Activated CD8-positive, alpha-beta T cell treated with anti-CD3 and anti-CD28 coated beads for 36 hours (primary cell): ENCODE results near the gene MZT2B. TPM values are rescaled to one million over a fixed set of nuclear protein-coding genes. Genes with fewer than 3 reads are reported as not detected.
"Not testable (repeated sequence)": the region's sequence is repeated elsewhere in the genome, so short reads cannot be mapped to it uniquely, and the experiment has no call there.

Experiments
- ATAC-seq: fragments of 200-7000 bp; cut with Tn5 transposase; one replicate; pipeline ENCODE4 v1.10.0; 2021; ENCODE audit warnings: mild to moderate bottlenecking, moderate library complexity
- CTCF ChIA-PET: fragments of 350-600 bp; sonication (Branson Sonifier 250); formaldehyde crosslinking; loops from one replicate; lab custom pipeline; 2021; ENCODE audit warnings: antibody characterized with exemption; lab: Charles Lee
- POLR2A ChIA-PET: fragments of 350-600 bp; sonication (Branson Sonifier 250); formaldehyde crosslinking; loops from one replicate; lab custom pipeline; 2021; ENCODE audit warnings: antibody characterized with exemption; lab: Charles Lee
- DNase-seq: peaks from one replicate; pipeline ENCODE4 v3.0.0-alpha.2; 2020
- H3K27ac Mint-ChIP-seq: one replicate; pipeline ENCODE4 v1.8.0; 2021; ENCODE audit warnings: mild to moderate bottlenecking, mixed read lengths
- H3K27me3 Mint-ChIP-seq: one replicate; pipeline ENCODE4 v1.8.0; 2021; ENCODE audit warnings: mixed read lengths
- H3K36me3 Mint-ChIP-seq: one replicate; pipeline ENCODE4 v1.8.0; 2021; ENCODE audit warnings: low read depth, mixed read lengths
- H3K4me1 Mint-ChIP-seq: one replicate; pipeline ENCODE4 v1.8.0; 2021; ENCODE audit warnings: low read depth, mixed read lengths
- H3K4me3 Mint-ChIP-seq: one replicate; pipeline ENCODE4 v1.8.0; 2021; ENCODE audit warnings: mild to moderate bottlenecking, moderate library complexity, mixed read lengths
- H3K9me3 Mint-ChIP-seq: one replicate; pipeline ENCODE4 v1.8.0; 2021; ENCODE audit warnings: mixed read lengths
- CTCF ChIP-seq: fragments of 200-600 bp; IDR thresholded peaks from one replicate; pipeline ENCODE4 v1.8.0; 2022; ENCODE audit warnings: antibody characterized with exemption, mild to moderate bottlenecking
- intact Hi-C: fragments of 100-400 bp; cut with micrococcal nuclease; formaldehyde crosslinking; loops from one replicate; pipeline ENCODE4 v1.10.0; 2022
- total RNA-seq, 2 experiments: library from RNA; stranded (reverse); gene quantifications; one replicate each; pipeline ENCODE4 v1.2.3, GENCODE V29; 2021

MZT2B gene
- total RNA-seq, 2 experiments from 2014 or later: 390 to 402 TPM

DNA sequence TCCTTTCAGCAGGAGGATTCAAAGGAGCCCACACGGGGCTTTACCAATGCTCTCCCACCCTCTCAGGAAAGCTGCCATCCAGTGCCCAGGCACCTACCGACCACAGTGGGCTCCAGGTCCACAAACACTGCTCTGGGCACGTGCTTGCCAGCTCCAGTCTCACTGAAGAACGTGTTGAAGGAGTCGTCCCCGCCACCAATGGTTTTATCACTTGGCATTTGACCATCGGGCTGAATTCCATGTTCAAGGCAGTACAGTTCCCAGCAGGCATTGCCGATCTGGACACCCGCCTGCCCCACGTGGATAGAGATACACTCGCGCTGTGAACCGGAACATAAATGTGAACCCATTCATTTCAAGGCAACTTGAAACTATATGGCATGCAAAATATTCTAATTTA is 14.0 kb downstream of the MZT2B start:
- DNase-seq, H3K9me3 Mint-ChIP-seq, POLR2A ChIA-PET, H3K4me3 Mint-ChIP-seq, intact Hi-C loops, H3K27me3 Mint-ChIP-seq, H3K36me3 Mint-ChIP-seq, CTCF ChIA-PET, H3K4me1 Mint-ChIP-seq, ATAC-seq, H3K27ac Mint-ChIP-seq: not testable (repeated sequence)

GRCh38 chr2:130198343-130198742 is 16.3 kb downstream of the MZT2B start, which contains the start of gene TUBA3E:
TUBA3E (minus strand) TSS chr2:130198439; CDS start chr2:130198360, 79 bp downstream.
- ChIA-PET CTCF (no interaction called here), POLR2A (no interaction called here)
- Mint-ChIP-seq H3K9me3 (no peaks in the 10 kb centered on the region), H3K27ac (no peak within 1 kb of the TSS), H3K4me1 (no peaks in the 10 kb centered on the region), H3K4me3 (no peak within 1 kb of the TSS), H3K36me3 (no peaks in the 10 kb centered on the region), H3K27me3 (peaks cover 1% of the 10 kb centered on the region)
- no peak for ATAC-seq
- DNase-seq: no peak
- intact Hi-C loops: no loop called here
- no peak for TF ChIP-seq CTCF

DNA sequence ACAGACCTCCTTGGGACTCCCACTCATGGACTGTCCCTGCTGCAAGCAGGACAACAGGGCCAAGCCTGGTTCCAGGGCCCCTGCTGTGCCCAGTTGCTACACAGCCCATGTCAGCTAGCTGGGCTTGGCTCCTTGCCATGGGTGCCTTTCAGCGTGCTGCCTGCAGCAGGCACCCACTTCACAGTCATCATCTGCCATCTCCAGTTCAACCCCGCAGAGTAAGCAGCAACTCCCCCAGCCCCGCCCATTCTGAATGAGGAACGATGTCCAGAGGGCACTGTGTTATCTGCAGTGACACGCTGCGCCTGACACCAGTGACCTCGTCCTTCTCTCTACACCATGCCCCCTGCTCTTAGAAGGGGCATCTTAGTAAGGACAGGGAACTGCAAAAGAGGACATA is 20.5 kb downstream of the MZT2B start:
- ATAC-seq, DNase-seq, H3K4me1 Mint-ChIP-seq, POLR2A ChIA-PET, intact Hi-C loops, H3K9me3 Mint-ChIP-seq, CTCF ChIA-PET, H3K27me3 Mint-ChIP-seq, H3K27ac Mint-ChIP-seq, H3K36me3 Mint-ChIP-seq, H3K4me3 Mint-ChIP-seq: not testable (repeated sequence)

- H3K4me3 Mint-ChIP-seq, ATAC-seq, H3K36me3 Mint-ChIP-seq, CTCF ChIA-PET, H3K27ac Mint-ChIP-seq, POLR2A ChIA-PET, H3K9me3 Mint-ChIP-seq, H3K27me3 Mint-ChIP-seq, H3K4me1 Mint-ChIP-seq, DNase-seq, intact Hi-C loops: not testable (repeated sequence)
Measured at GRCh38 chr2:130203150-130203549, 21.1 kb downstream of the MZT2B start.

- ATAC-seq, H3K27ac Mint-ChIP-seq, intact Hi-C loops, H3K4me1 Mint-ChIP-seq, DNase-seq, H3K27me3 Mint-ChIP-seq, H3K9me3 Mint-ChIP-seq, H3K4me3 Mint-ChIP-seq, POLR2A ChIA-PET, H3K36me3 Mint-ChIP-seq, CTCF ChIA-PET: not testable (repeated sequence)
Measured at GRCh38 chr2:130207051-130207450, 25.0 kb downstream of the MZT2B start.

- H3K27me3 Mint-ChIP-seq: peaks cover 24% of the 10 kb centered on the region
- intact Hi-C loops, ATAC-seq, DNase-seq, H3K9me3 Mint-ChIP-seq, H3K27ac Mint-ChIP-seq, H3K4me3 Mint-ChIP-seq, H3K36me3 Mint-ChIP-seq, H3K4me1 Mint-ChIP-seq, POLR2A ChIA-PET, CTCF ChIA-PET: not testable (repeated sequence)
Measured at GRCh38 chr2:130219147-130219546, 37.1 kb downstream of the MZT2B start.

- H3K9me3 Mint-ChIP-seq, H3K4me3 Mint-ChIP-seq, CTCF ChIA-PET, H3K36me3 Mint-ChIP-seq, H3K27ac Mint-ChIP-seq, POLR2A ChIA-PET, ATAC-seq, DNase-seq, H3K4me1 Mint-ChIP-seq, intact Hi-C loops: not testable (repeated sequence)
- H3K27me3 Mint-ChIP-seq: peaks cover 20% of the 10 kb centered on the region
Measured at GRCh38 chr2:130220505-130220904, 38.4 kb downstream of the MZT2B start.

DNA sequence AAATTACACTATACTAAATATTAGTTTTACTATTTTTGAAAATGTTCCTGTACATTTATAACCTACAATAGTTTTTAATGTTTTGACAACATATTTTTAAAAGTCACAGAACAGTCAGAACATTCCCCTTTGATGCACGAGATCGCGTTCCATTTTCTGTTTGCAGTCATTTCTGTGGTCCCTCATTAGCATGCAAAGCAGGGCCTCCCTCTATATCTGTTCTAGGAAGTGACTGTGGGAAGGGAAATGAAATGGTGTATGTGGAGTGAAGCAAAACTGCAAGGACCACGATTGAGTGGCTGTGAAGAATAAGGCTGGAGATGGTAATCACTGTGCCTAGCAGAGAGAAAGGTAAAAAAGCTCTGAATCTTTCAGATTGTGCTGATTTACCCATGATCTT is 40.5 kb downstream of the MZT2B start:
- H3K4me1 Mint-ChIP-seq, H3K9me3 Mint-ChIP-seq, H3K36me3 Mint-ChIP-seq, H3K27ac Mint-ChIP-seq, H3K4me3 Mint-ChIP-seq, POLR2A ChIA-PET, DNase-seq, CTCF ChIA-PET, intact Hi-C loops: not testable (repeated sequence)
- peaks cover 17% of the 10 kb centered on the region for H3K27me3 Mint-ChIP-seq
- ATAC-seq: peak; percentile 66

GRCh38 chr2:130228005-130228404 is 45.9 kb downstream of the MZT2B start:
- ATAC-seq, H3K36me3 Mint-ChIP-seq, DNase-seq, H3K9me3 Mint-ChIP-seq, intact Hi-C loops, H3K27me3 Mint-ChIP-seq, POLR2A ChIA-PET, H3K4me3 Mint-ChIP-seq, H3K27ac Mint-ChIP-seq, H3K4me1 Mint-ChIP-seq, CTCF ChIA-PET: not testable (repeated sequence)

- POLR2A ChIA-PET, H3K27me3 Mint-ChIP-seq, H3K4me1 Mint-ChIP-seq, DNase-seq, H3K4me3 Mint-ChIP-seq, ATAC-seq, H3K36me3 Mint-ChIP-seq, intact Hi-C loops, H3K9me3 Mint-ChIP-seq, H3K27ac Mint-ChIP-seq, CTCF ChIA-PET: not testable (repeated sequence)
Measured at GRCh38 chr2:130228467-130229160, 46.6 kb downstream of the MZT2B start.

GRCh38 chr2:130229161-130229510 is 47.1 kb downstream of the MZT2B start:
- ATAC-seq: peak; percentile 55
- intact Hi-C loops, H3K27ac Mint-ChIP-seq, H3K4me1 Mint-ChIP-seq, POLR2A ChIA-PET, CTCF ChIA-PET, H3K4me3 Mint-ChIP-seq, H3K36me3 Mint-ChIP-seq, H3K9me3 Mint-ChIP-seq, H3K27me3 Mint-ChIP-seq: not testable (repeated sequence)
- DNase-seq: peak; percentile 27
